ENCODE results near the gene PRKG1.

Gene PRKG1

DNA sequence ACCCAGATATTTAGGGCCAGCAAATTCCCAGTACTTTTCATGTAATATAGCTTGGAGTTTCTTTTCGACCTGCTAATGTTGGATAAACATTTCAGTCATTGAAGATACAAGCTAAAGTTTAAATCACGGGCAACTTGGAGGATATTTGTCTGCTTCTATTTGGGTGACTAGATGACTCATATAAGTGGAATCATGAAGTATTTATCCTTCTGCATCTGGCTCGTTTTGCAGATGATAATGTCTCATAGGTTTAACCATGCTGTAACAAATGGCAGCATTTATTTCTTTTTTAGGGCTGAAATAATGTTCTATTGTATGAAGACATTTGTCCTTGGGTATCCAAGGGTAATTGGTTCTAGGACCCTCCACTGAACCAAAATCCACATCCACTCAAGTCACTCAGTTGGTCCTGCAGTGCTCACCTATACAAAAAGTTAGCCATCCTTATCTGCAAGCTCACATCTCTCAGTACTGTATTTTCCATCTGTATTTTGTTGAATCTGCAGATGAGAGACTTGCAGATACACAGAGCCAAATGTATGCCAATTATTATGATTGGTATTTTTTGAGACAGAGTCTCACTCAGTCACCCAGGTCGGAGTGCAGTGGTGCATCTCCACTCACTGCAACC is 812.3 kb downstream of the PRKG1 start:
- no peak for TF ChIP-seq CTCF (IDR thresholded peaks at IDR 0.05; ENCODE audit: low read depth, low read length)
- Histone ChIP-seq H3K9me3 (ENCODE audit: severe bottlenecking) (no peaks in the 10 kb centered on the region), H3K4me3 (ENCODE audit: low read depth, low read length) (no peak overlapping the region), H3K27me3 (ENCODE audit: insufficient read depth, low read depth, severe bottlenecking) (no peaks in the 10 kb centered on the region), H3K27ac (no peak overlapping the region), H3K36me3 (no peaks in the 10 kb centered on the region)
- DNase-seq: no peak

DNA sequence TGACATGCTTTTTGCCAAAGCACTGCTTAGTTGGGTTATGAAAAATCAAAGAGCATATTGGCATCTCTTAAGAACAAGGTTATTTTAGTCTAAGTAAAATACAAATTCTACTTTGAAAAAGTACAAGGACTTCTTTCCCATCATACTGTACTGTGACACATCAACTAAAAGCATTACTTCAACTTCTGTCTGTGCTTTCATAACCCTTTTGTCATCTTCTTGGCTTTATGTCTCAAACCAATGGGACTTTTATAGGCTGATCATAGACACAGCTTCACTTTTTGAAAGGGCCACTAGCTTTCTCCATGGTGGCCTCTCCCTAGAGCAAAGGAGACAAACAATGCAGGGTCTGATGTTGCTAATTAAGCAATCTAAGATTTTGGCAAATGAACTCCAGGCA is 814.0 kb downstream of the PRKG1 start:
- no peak for TF ChIP-seq CTCF (IDR thresholded peaks at IDR 0.05; ENCODE audit: low read depth, low read length)
- no peak for DNase-seq

GRCh38 chr10:51892313-51892712 is 818.0 kb downstream of the PRKG1 start:
- no peak for DNase-seq
- H3K4me3 ChIP-seq (ENCODE audit: low read depth, low read length): no peak overlapping the region
- no peak for TF ChIP-seq CTCF (IDR thresholded peaks at IDR 0.05; ENCODE audit: low read depth, low read length)
- no peaks in the 10 kb centered on the region for H3K9me3 ChIP-seq (ENCODE audit: severe bottlenecking)
- H3K27me3 ChIP-seq (ENCODE audit: insufficient read depth, low read depth, severe bottlenecking): no peaks in the 10 kb centered on the region
- H3K36me3 ChIP-seq: no peaks in the 10 kb centered on the region
- H3K27ac ChIP-seq: no peak overlapping the region

More for the DNA sequence above, 814.0 kb downstream of the PRKG1 start:
- no peak overlapping the region for H3K4me3 ChIP-seq (ENCODE audit: low read depth, low read length)
- H3K36me3 ChIP-seq: no peaks in the 10 kb centered on the region
- H3K9me3 ChIP-seq (ENCODE audit: severe bottlenecking): no peaks in the 10 kb centered on the region
- H3K27me3 ChIP-seq (ENCODE audit: insufficient read depth, low read depth, severe bottlenecking): no peaks in the 10 kb centered on the region
- no peak overlapping the region for H3K27ac ChIP-seq

- no peak overlapping the region for H3K27ac ChIP-seq
- no peaks in the 10 kb centered on the region for H3K27me3 ChIP-seq (ENCODE audit: insufficient read depth, low read depth, severe bottlenecking)
- no peaks in the 10 kb centered on the region for H3K36me3 ChIP-seq
- H3K4me3 ChIP-seq (ENCODE audit: low read depth, low read length): no peak overlapping the region
- peak; percentile 46; the same call in 1 of the 2 replicates for TF ChIP-seq CTCF (IDR thresholded peaks at IDR 0.05; ENCODE audit: low read depth, low read length)
- no peaks in the 10 kb centered on the region for H3K9me3 ChIP-seq (ENCODE audit: severe bottlenecking)
- DNase-seq: peak; percentile 14
Observed at GRCh38 chr10:51892965-51893658, 818.8 kb downstream of the PRKG1 start.

DNA sequence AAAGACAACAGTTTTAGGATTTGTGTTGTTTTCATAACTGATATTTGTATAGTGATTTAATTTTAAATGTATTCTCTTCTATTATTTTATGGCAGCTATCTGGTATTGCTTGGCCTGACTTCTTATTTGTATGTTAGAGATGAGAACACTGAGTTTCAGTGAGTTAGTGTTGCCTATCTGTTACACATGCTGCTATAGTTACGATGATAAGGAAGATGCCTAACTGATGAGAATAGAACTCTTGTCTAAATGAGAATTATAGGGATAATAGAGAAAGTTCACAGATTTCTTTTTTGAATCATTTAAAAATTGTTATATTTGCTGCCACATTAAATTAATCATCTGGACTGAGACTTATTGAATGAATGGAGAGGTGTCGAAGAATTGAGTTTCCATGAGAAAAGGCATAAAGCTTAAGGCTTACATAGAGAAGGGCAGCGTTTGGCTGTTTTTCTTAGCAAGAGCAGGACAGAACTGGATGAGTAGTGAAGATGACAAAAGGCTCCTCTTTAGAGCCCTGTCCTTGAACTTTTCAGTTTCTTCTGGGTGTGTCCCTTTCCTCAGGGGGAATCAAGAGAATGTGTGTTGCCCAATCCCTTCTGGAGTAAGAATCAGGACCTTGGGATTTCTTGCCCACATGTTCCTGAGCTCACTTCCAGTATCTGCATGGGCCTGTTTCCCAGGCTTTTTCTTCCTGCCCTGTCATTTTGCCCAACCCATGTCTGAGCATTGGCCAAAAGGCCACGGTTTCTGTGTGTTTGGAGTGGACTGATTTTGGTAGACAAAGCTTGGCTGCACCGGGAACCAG is 820.7 kb downstream of the PRKG1 start:
- DNase-seq: no peak
- no peak overlapping the region for H3K4me3 ChIP-seq (ENCODE audit: low read depth, low read length)
- H3K27me3 ChIP-seq (ENCODE audit: insufficient read depth, low read depth, severe bottlenecking): no peaks in the 10 kb centered on the region
- no peaks in the 10 kb centered on the region for H3K36me3 ChIP-seq
- no peak overlapping the region for H3K27ac ChIP-seq
- H3K9me3 ChIP-seq (ENCODE audit: severe bottlenecking): no peaks in the 10 kb centered on the region
- TF ChIP-seq CTCF (IDR thresholded peaks at IDR 0.05; ENCODE audit: low read depth, low read length): no peak

All from WERI-Rb-1 (cell line).